Activated CD4-positive, CD25-positive, alpha-beta regulatory T cell (primary cell): ENCODE results near the gene DMBT1.

Experiments used
- DNase-seq, 4 experiments: peaks; one replicate each; lab custom pipeline; 2025; lab: John Stamatoyannopoulos, UW

DMBT1 gene

DNA sequence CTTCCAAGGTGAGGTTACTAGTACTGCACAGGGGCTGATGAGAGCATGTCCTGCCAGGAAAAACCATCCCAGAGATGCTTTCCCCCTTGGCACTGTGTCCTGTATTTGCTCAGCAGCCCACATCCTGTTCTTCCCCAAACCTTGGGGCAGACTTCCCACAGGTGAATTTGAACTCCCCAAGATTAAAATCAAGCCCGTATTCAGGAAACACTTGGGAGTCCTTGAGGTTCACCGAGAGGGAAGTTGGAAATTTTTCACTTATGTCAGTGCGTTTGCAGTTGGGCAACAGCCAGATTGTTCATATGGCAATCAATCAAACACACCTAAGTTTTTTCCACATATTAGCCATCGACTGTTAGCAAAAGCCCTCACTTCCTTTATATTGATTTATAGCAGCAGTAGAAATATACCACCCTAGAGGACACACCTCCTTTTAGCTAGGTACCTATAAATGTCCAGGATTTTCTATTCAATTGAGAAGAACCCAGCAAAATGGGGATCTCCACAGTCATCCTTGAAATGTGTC lies at the start of gene DMBT1:
Gene DMBT1 (plus strand): TSS at position 476 of the 526 bp plus-strand sequence. CDS start 17 bp downstream, at position 493.
- DNase-seq: no peak

DNA sequence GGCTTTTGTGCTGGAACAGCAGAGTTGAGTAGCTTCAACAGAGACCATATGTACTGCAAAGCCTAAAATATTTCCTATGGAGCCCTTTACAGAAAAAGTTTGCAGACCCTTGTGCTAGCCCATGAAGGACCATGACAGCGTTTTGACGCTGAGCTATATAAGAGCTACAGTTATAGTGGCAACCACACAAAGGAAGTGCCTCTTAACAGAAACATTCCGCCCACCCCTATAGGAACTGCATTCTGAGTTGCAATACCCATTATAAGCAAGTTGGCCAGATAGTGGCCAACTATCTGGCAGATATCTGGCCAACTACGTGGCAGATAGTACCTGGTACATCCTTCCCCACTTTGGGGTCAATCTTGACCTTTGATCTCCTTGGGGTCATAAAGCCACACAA lies 47.5 kb upstream of the DMBT1 start:
- DNase-seq: no peak

DNA sequence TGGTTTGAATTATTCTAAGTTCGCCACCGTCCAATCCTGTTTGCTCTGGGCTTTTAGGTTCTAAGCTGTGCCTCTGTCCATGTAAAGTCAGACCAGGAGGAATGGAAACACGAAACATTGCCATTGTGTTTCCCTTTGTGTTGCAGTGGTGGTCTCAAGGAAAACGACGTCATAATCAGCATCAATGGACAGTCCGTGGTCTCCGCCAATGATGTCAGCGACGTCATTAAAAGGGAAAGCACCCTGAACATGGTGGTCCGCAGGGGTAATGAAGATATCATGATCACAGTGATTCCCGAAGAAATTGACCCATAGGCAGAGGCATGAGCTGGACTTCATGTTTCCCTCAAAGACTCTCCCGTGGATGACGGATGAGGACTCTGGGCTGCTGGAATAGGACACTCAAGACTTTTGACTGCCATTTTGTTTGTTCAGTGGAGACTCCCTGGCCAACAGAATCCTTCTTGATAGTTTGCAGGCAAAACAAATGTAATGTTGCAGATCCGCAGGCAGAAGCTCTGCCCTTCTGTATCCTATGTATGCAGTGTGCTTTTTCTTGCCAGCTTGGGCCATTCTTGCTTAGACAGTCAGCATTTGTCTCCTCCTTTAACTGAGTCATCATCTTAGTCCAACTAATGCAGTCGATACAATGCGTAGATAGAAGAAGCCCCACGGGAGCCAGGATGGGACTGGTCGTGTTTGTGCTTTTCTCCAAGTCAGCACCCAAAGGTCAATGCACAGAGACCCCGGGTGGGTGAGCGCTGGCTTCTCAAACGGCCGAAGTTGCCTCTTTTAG lies 46.3 kb upstream of the DMBT1 start:
- DNase-seq: no peak

DNA sequence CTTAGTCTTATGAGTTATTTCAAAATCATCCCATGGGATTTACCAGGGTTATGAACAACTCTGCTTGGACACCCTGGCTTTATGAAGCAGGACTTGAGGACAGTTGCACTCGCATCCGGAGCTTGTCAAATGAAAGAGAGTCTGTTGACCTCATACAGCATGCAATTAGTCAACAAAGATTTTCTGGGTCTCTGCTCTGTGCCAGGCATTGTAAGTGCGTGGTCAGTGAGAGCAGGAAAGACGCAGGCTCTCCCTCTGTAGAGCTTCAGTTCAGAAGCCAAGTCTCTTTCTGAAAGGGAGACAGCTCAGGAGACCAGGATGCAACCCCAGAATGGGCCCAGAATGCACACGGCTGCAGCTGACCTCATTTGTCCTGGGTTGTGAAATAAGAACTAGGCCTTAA lies 45.5 kb upstream of the DMBT1 start:
- no peak for DNase-seq

- DNase-seq: no peak
Observed at GRCh38 chr10:122515588-122516231, 44.8 kb upstream of the DMBT1 start.

- no peak for DNase-seq
Observed at GRCh38 chr10:122516734-122517133, 43.8 kb upstream of the DMBT1 start.

DNA sequence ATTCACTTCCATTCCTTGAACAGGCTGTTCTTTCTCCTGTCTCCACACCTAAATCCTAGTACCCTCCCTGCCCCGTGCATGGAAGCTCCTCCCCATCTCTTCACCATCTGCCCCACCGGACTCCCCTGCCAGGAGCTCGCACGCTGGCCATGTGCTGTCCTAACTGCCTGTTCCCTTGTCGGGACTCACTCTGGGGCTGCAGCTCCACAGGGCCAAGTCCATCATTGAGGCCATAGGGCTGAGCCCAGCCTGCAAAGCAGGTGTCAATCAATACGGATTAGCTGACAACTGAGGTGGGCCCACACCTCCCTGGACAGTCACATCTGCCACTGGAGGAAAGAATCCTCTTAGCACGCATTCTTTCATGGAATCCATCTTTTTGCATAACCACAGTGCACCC lies 41.4 kb upstream of the DMBT1 start:
- DNase-seq: no peak

DNA sequence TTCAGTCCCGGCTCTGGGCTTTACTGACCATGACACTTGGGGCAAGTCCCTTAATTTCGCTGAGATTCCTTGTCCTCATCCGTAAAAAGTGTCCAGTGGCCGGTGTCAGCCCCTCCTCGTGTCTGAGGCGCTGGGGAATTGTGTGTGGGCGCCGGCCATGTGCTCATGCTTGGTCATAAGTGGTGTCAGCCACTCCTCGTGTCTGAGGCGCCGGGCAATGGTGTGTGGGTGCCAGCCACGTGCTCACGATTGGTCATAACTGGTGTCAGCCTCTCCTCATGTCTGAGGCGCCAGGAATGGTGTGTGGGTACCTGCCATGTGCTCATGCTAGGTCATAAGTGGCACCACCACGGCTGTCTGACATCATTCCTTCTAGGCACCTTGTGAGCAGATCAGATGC lies 40.7 kb upstream of the DMBT1 start:
- DNase-seq: no peak

GRCh38 chr10:122521011-122521410 lies 39.5 kb upstream of the DMBT1 start:
- DNase-seq: no peak

- DNase-seq: no peak
Observed at GRCh38 chr10:122524811-122525210, 35.7 kb upstream of the DMBT1 start.

DNA sequence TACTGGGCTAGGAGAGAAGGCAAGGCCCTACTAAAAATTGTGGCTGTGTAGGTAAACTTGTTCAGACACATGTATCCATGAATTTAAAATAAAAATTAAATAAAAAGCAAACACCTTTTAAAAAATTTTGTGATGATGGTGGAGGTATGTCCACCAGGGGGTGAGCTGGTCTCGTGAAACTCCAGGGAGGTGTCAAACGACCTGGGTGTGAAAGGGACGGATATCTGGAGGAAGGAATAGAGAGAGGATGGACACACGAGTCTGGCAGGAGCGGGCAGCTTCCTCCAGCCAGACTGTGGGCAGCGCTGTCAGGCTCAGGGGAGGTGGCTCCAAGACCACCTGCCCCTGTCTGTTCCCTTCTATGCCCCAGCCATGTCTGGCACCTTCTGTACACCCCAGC lies 34.8 kb upstream of the DMBT1 start:
- no peak for DNase-seq

DNA sequence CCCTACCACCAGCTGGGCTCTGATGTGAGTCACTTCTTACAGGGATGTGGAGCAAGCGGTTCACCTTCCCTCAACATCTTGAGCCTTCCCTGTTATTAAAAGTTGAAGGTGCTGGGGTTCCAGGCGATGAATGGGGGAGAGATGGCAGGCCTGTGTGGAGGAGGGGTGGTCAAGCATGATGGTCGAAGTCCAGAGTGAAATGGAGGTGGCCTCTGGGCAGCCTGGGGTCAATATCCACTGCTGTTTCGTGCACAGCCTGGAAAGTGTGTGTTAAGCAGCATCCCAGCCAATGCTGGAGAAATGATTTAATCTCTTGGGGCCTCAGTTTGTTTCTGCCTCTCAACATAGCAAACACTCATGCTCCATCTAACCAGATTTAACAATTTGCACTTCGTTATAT lies 33.7 kb upstream of the DMBT1 start:
- DNase-seq: no peak

- DNase-seq: no peak
Observed at GRCh38 chr10:122530177-122530576, 30.4 kb upstream of the DMBT1 start.

GRCh38 chr10:122531261-122531660 lies 29.3 kb upstream of the DMBT1 start:
- DNase-seq: no peak

GRCh38 chr10:122531939-122532338 lies 28.6 kb upstream of the DMBT1 start:
- DNase-seq: no peak

DNA sequence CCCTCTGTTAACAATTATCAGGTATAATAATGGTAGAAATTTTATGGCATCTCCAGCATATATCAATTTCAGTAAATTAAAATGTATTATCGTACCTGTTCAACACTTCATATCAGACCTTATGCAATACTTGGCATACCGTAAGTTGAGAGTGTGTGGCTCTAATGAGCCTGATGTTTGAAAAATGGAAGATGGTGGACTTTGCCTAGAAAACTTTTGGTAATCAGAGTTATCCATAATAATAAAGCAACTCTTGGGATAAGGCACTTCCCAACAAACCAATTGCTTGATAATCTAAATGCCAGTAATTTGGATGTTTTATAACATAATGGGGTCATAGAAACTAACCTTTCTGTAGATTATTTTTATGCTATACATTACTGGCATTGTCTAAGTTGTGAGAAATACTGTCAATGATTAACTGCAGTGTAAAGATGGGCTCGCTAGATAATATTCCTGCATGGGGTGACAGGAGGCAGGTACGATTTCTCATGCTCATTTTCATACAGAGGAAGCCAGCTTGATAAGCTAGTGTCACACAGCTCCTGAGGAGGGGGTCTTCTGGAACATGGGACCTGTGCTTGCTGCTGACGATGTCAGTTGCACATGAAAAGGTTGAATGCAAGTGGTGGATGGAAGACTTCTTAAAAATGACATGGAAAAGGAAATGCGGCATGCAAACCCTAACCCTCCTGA lies 27.8 kb upstream of the DMBT1 start:
- no peak for DNase-seq

DNA sequence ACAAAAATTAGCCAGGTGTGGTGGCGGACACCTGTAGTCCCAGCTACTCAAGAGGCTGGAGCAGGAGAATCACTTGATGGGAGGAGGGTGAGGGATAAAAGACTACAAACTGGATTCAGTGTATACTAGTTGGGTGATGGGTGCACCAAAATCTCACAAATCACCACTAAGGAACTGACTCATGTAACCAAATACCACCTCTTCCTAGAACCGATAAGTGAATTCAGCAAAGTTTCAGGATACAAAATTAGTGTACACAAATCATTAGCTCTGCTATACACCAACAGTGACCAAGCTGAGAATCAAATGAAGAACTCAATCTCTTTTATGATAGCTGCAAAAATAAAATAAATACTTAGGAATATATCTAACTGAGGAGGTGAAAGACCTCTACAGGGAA lies 23.0 kb upstream of the DMBT1 start:
- DNase-seq: no peak

GRCh38 chr10:122541541-122542002 lies 19.0 kb upstream of the DMBT1 start:
- DNase-seq: no peak

GRCh38 chr10:122543676-122544445 lies 16.7 kb upstream of the DMBT1 start:
- no peak for DNase-seq

DNA sequence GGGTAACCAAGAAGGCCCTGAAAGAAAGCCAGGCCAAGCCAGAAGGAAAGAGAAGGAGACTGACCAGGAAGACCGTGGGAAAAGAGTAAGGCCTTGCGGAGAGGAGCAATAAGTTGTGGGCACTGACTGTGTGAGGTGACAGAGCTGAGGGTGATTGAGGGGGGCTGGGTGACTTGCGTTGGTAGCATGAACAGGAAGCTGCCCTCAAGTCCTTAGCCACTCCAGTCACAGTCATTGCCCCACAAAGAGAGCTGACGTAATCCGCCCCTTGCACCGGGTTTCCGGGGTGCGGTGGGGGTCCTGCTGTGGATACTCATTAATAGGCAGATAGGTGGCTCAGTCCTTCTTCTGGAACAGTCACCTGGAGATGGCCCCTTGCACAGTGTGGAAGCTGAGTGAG lies 16.1 kb upstream of the DMBT1 start:
- no peak for DNase-seq

GRCh38 chr10:122546242-122546641 lies 14.3 kb upstream of the DMBT1 start:
- DNase-seq: no peak
